ENCODE results near the gene RNF115.

Gene RNF115

DNA sequence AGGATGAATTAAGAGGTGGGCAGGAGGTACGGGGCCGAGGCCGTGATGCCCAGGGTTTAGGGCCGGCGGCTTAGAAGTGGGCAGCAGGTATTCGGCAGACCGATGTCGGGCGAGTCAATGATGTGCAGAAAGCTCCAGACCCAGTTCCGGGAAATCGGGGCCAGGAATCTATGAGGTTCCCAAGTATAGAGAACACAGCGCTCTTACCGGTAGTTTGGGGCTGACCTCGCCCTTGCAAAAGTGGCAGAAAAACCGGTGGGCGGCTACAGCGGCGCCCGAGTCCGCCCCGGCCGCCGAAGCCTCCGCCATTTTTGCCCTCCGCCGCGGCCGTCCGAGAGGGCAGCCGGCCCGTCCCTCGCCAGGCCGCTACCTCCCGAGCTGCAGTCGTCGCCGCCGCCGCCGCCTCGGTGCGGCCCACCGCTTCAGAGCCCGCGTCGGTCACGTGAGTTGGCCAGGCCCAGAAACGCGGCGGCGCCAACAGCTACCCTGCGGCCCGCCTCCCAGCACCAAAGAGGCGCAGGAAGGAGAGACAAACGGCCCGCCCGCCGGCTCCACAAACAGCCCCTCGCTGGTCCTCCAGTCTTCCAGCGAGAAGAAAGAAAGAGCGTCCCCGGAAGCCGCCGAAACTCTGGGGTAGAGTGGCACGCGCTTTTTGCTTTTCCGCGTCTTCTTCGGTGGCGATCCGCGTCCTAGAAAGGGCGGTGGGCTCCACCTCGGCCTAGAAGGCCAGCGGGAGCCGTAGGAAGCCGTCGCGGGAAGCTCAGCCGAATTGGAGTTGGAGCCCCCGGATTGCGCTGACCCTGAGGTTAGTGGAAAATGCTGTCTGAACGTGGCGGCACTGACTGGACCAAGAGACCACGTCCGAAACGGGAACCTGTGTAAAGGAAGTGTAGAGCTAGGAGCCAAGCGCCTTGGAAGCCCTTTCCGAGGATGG, at the start of gene RNF115, which contains the start of gene POLR3C:
RNF115 (minus strand) TSS at position 531 of the 934 bp plus-strand sequence; CDS start at position 309, 222 bp downstream.
POLR3C (plus strand) TSS at position 636 of the 934 bp plus-strand sequence. CDS start 1,577 bp downstream, outside the sequence.
- in situ Hi-C loops (cut with MboI; ENCODE audit: low pct_unique_long_range_greater_than_20kb, low sequenced_read_pairs, unreplicated experiment): no loop called here
- TF ChIP-seq, protein P1, sequence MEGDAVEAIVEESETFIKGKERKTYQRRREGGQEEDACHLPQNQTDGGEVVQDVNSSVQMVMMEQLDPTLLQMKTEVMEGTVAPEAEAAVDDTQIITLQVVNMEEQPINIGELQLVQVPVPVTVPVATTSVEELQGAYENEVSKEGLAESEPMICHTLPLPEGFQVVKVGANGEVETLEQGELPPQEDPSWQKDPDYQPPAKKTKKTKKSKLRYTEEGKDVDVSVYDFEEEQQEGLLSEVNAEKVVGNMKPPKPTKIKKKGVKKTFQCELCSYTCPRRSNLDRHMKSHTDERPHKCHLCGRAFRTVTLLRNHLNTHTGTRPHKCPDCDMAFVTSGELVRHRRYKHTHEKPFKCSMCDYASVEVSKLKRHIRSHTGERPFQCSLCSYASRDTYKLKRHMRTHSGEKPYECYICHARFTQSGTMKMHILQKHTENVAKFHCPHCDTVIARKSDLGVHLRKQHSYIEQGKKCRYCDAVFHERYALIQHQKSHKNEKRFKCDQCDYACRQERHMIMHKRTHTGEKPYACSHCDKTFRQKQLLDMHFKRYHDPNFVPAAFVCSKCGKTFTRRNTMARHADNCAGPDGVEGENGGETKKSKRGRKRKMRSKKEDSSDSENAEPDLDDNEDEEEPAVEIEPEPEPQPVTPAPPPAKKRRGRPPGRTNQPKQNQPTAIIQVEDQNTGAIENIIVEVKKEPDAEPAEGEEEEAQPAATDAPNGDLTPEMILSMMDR (IDR thresholded peaks at IDR 0.05; ENCODE audit: extremely low read depth, insufficient read depth, missing control alignments): no peak
- DNase-seq (ENCODE audit: low spot score): peak; percentile 90

DNA sequence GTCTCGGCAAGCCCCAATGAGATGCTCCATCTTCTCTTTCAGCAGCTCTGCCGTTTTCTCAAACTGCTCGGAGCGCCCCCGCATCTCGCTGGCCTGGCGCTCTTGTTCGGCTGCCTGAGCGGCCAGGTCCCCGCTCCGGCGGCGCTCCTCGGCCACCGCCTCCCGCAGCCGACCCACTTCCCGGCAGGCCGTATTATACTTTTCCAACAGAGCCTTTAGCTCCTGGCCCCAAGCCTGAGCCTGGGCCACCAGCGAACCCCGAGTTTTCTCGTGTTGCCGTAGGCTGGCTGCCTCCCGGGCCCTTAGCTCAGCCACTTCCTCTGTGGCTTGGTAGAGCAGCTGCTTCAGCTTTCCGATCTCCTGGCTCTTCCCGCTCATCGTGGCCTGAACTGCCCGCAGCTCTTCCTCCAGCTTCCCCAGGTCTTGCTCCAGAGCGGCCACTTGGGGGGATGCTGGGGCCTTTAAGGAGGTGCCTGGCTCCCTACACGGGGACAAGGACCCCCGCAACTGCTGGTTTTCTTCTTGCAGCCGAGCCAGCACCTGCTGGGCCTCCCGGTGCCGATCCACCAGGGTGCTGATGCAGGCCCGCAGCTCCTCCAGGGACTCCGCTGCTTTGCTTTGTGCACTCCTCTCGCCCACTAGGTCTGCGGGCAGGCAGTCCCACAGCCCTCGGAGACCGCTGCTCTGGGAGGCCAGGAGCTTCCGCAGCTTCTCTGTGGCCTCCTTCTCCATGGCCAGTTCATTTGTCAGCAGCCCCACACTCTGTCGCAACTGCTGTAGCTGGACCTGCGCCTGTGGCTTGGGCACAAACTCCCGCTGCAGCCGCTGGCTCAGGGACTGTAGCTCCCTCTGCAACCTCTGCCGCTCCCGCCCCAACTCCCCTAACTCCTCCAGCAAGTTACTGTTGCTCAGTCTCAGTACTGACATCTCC, 48.4 kb upstream of the RNF115 start:
- peak; percentile 56 for DNase-seq (ENCODE audit: low spot score)
- TF ChIP-seq, protein P1 (IDR thresholded peaks at IDR 0.05; ENCODE audit: extremely low read depth, insufficient read depth, missing control alignments): peak; percentile 14
- in situ Hi-C loops (cut with MboI; ENCODE audit: low pct_unique_long_range_greater_than_20kb, low sequenced_read_pairs, unreplicated experiment): no loop called here

GRCh38 chr1:145868232-145868631, 44.3 kb upstream of the RNF115 start:
- in situ Hi-C loops (cut with MboI; ENCODE audit: low pct_unique_long_range_greater_than_20kb, low sequenced_read_pairs, unreplicated experiment): no loop called here
- no peak for DNase-seq (ENCODE audit: low spot score)
- TF ChIP-seq, protein P1 (IDR thresholded peaks at IDR 0.05; ENCODE audit: extremely low read depth, insufficient read depth, missing control alignments): no peak

DNA sequence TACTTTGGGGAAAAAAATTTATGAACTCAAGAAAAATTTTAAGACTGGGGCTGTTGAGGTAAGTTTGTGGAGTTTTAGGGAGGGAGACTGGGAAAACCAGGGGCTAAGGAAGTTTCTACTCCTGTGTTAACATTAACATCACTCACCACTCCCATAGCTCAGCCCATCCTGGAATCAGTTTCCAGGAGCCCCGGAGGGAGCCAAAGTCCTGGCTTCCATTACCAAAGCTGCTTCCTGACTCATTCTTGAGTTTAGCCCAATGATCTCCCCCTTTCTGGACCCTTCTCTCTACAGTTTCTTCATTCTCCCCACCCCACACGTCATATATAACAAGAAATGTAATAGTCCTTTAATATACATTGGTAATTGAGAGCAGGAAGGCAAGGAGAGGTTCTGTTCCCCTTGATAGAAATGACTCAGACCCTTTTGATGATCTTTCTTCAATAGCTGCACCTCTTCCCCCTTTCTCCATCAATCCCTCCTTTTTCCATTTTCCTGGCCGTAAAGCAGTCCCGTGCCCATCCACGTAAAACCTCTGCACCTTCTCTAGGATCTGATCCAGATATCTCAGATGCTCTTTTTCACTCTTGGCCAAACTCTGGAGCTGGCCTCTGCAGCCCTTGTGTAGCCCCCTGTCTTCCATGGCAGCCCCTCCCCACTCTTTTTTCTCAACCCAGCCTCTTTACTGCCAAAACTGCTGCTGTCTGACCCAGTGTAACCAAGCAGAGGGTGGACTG, 39.6 kb upstream of the RNF115 start:
- DNase-seq (ENCODE audit: low spot score): no peak
- in situ Hi-C loops (cut with MboI; ENCODE audit: low pct_unique_long_range_greater_than_20kb, low sequenced_read_pairs, unreplicated experiment): no loop called here
- TF ChIP-seq, protein P1 (IDR thresholded peaks at IDR 0.05; ENCODE audit: extremely low read depth, insufficient read depth, missing control alignments): no peak

DNA sequence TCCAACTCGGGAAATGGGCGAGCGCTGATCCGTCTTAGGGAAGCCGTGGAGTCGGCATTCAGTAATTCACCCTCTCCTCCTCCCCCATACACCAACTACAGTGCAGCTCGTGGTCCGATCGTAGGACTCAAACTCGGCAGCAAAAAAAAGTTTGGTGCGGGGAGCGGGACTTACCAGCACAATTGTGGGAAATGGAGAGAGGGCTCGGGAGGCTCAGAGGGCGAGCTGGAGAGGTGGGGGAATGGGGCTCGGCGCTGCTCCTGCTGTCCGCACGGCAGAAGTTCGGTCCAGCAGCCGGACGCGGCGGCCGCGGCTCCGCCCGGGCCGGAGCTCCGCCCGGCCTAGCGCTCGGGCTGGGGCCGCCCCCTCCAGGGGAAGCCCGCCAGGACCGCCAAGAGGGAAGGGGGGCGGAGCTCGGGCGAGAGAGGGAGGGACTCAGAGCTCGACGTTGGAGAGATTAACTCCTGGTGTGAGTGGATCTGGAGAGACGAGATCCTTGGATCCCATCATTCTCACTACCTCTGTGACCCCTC, 35.7 kb upstream of the RNF115 start:
- DNase-seq (ENCODE audit: low spot score): peak; percentile 93
- in situ Hi-C loops (cut with MboI; ENCODE audit: low pct_unique_long_range_greater_than_20kb, low sequenced_read_pairs, unreplicated experiment): no loop called here
- TF ChIP-seq, protein P1 (IDR thresholded peaks at IDR 0.05; ENCODE audit: extremely low read depth, insufficient read depth, missing control alignments): no peak
